Measurements from ENCODE around the gene FAM209A.
"Not testable (repeated sequence)": the region's sequence is repeated elsewhere in the genome, so short reads cannot be mapped to it uniquely, and the experiment has no call there.

The FAM209A gene

GRCh38 chr20:56524444-56524843 is at the start of gene FAM209A:
Gene FAM209A (plus strand): TSS chr20:56524744. CDS start chr20:56524809, 65 bp downstream.
- DNase-seq (ENCODE audit: low read depth): not testable (repeated sequence)

- no peak for DNase-seq (ENCODE audit: low read depth)
These were observed 40.6 kb upstream of the FAM209A start for GRCh38 chr20:56483970-56484369.

GRCh38 chr20:56487216-56487615 is 37.3 kb upstream of the FAM209A start:
- no peak for DNase-seq (ENCODE audit: low read depth)

GRCh38 chr20:56488566-56488965 is 36.0 kb upstream of the FAM209A start:
- no peak for DNase-seq (ENCODE audit: low read depth)

GRCh38 chr20:56501116-56501515 is 23.4 kb upstream of the FAM209A start:
- DNase-seq (ENCODE audit: low read depth): no peak

- DNase-seq (ENCODE audit: low read depth): no peak
These were observed 20.6 kb upstream of the FAM209A start for GRCh38 chr20:56503916-56504315.

- no peak for DNase-seq (ENCODE audit: low read depth)
These were observed 20.1 kb upstream of the FAM209A start for GRCh38 chr20:56504373-56505005.

- no peak for DNase-seq (ENCODE audit: low read depth)
These were observed 18.4 kb upstream of the FAM209A start for GRCh38 chr20:56506103-56506502.

- DNase-seq (ENCODE audit: low read depth): no peak
These were observed 12.6 kb upstream of the FAM209A start for GRCh38 chr20:56511926-56512325.

GRCh38 chr20:56513161-56514150 is 11.1 kb upstream of the FAM209A start:
- no peak for DNase-seq (ENCODE audit: low read depth)

- DNase-seq (ENCODE audit: low read depth): no peak
These were observed 7.9 kb upstream of the FAM209A start for GRCh38 chr20:56516631-56517030.

- DNase-seq (ENCODE audit: low read depth): no peak
These were observed 7.3 kb upstream of the FAM209A start for GRCh38 chr20:56517211-56517610.

GRCh38 chr20:56517641-56518040 is 6.9 kb upstream of the FAM209A start:
- DNase-seq (ENCODE audit: low read depth): no peak

- no peak for DNase-seq (ENCODE audit: low read depth)
These were observed 6.4 kb upstream of the FAM209A start for GRCh38 chr20:56518126-56518525.

- no peak for DNase-seq (ENCODE audit: low read depth)
These were observed 5.7 kb upstream of the FAM209A start for GRCh38 chr20:56518721-56519398.

GRCh38 chr20:56519551-56519950 is 5.0 kb upstream of the FAM209A start:
- no peak for DNase-seq (ENCODE audit: low read depth)

- no peak for DNase-seq (ENCODE audit: low read depth)
These were observed 4.4 kb upstream of the FAM209A start for GRCh38 chr20:56520180-56520579.

- DNase-seq (ENCODE audit: low read depth): not testable (repeated sequence)
These were observed 3.7 kb upstream of the FAM209A start for GRCh38 chr20:56520746-56521354.

- DNase-seq (ENCODE audit: low read depth): no peak
These were observed 2.2 kb upstream of the FAM209A start for GRCh38 chr20:56522311-56522710.

GRCh38 chr20:56527521-56527920 is 3.0 kb downstream of the FAM209A start:
- DNase-seq (ENCODE audit: low read depth): no peak

- not testable (repeated sequence) for DNase-seq (ENCODE audit: low read depth)
These were observed 8.4 kb downstream of the FAM209A start, which contains the start of gene FAM209B for GRCh38 chr20:56532946-56533345. Gene FAM209B (plus strand): TSS chr20:56533246. CDS start chr20:56533342, 96 bp downstream.

GRCh38 chr20:56537997-56538396 is 13.5 kb downstream of the FAM209A start:
- DNase-seq (ENCODE audit: low read depth): no peak

All from activated T-helper 1 cell treated with Interleukin-2 at 50 U/mL for 16 hours (primary cell).